ENCODE measurements around the gene RAB44.

DNA sequence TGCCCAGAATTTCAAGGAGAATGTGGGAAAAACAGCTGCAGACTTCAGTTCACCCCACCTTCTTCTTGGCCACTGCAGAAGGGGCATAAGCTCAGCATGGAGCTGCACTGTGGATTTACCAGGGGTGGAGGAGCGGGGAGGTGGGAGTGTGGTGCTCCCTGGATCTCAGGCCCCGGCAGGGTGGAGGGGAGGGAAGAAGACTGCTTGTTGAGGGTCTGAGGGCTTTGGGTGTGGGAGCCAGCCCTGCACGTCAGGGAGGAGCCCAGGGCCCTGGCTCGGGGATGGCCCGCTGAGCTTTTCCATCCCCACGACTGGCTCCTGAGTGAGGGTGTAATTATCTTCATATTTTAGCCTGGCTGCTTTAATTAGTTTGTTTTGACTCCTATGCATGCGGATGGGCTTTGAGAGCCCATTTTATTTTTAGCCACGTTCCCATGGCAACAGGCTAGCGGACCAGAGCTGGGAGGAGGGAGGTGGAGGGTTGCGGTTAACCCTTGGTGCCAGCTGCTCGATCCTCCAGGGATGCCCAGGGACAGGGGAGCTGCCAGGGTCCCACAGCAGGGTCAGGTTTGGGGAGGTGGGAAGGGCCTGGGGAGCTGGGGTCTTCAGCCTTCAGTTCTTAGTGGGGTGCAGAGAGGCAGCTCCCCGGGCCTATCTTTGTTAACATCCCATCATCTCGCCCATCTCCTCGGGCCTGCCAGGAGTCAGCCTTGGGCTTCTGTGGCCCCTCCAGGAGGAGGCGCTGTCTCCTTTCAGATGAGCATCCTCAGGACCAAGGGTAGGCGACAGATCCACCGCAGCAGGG lies 68.2 kb downstream of the RAB44 start:
- TF ChIP-seq EZH2 (IDR thresholded peaks at IDR 0.05) (no peak), POLR2AphosphoS5 (IDR thresholded peaks at IDR 0.05; ENCODE audit: borderline replicate concordance, low read depth, low read length) (no peak), FOXP2 (optimal IDR thresholded peaks at IDR 0.05; ENCODE audit: control extremely low read depth, extremely low read length, insufficient read depth) (no peak)

Data from SK-N-MC (cell line).